NCI-H1436 treated with DMSO at 0.1 percent for 48 hours (cell line): ENCODE results near the gene NYAP2.

Experiments
- DNase-seq: peaks from one replicate; lab custom pipeline; 2025; lab: John Stamatoyannopoulos, UW

The NYAP2 gene

GRCh38 chr2:225399504-225399903, at the start of gene NYAP2:
Gene NYAP2, plus strand, starts transcription at chr2:225399710. Its CDS starts 9,171 bp downstream, at chr2:225408881.
- DNase-seq, result peak; percentile 90

- DNase-seq, result no peak
These were observed 45.9 kb upstream of the NYAP2 start for GRCh38 chr2:225353579-225354085.

- no peak for DNase-seq
These were observed 45.2 kb upstream of the NYAP2 start for GRCh38 chr2:225354281-225354774.

GRCh38 chr2:225355788-225356187, 43.7 kb upstream of the NYAP2 start:
- DNase-seq, result peak; percentile 91

GRCh38 chr2:225366731-225367130, 32.8 kb upstream of the NYAP2 start:
- no peak for DNase-seq

- DNase-seq, result no peak
These were observed 32.0 kb upstream of the NYAP2 start for GRCh38 chr2:225367482-225367881.

GRCh38 chr2:225378984-225379383, 20.5 kb upstream of the NYAP2 start:
- DNase-seq, result no peak

GRCh38 chr2:225379856-225380255, 19.7 kb upstream of the NYAP2 start:
- DNase-seq, result peak; percentile 94

GRCh38 chr2:225381609-225382008, 17.9 kb upstream of the NYAP2 start:
- no peak for DNase-seq

GRCh38 chr2:225398372-225398771, 1.1 kb upstream of the NYAP2 start:
- DNase-seq, result peak; percentile 35

- peak; percentile 34 for DNase-seq
These were observed 576 bp downstream of the NYAP2 start for GRCh38 chr2:225400060-225400511.

- DNase-seq, result no peak
These were observed 1.3 kb downstream of the NYAP2 start for GRCh38 chr2:225400546-225401400.

GRCh38 chr2:225402210-225402776, 2.8 kb downstream of the NYAP2 start:
- DNase-seq, result no peak

GRCh38 chr2:225411452-225411851, 11.9 kb downstream of the NYAP2 start:
- DNase-seq, result no peak

- DNase-seq, result no peak
These were observed 14.3 kb downstream of the NYAP2 start for GRCh38 chr2:225413786-225414185.

- no peak for DNase-seq
These were observed 15.4 kb downstream of the NYAP2 start for GRCh38 chr2:225414902-225415301.

GRCh38 chr2:225415341-225415740, 15.8 kb downstream of the NYAP2 start:
- DNase-seq, result no peak

GRCh38 chr2:225415792-225416191, 16.3 kb downstream of the NYAP2 start:
- DNase-seq, result no peak

- no peak for DNase-seq
These were observed 17.3 kb downstream of the NYAP2 start for GRCh38 chr2:225416616-225417367.

GRCh38 chr2:225419033-225419432, 19.5 kb downstream of the NYAP2 start:
- DNase-seq, result no peak

GRCh38 chr2:225422145-225422544, 22.6 kb downstream of the NYAP2 start:
- DNase-seq, result no peak

GRCh38 chr2:225425284-225425683, 25.8 kb downstream of the NYAP2 start:
- DNase-seq, result peak; percentile 58
